HG03159 (cell line): Measurements from ENCODE around the gene HNRNPL.
A peak's percentile ranks its signal among the peaks of the same experiment; 100 is the strongest.
"Not testable (repeated sequence)": the region's sequence is repeated elsewhere in the genome, so short reads cannot be mapped to it uniquely, and the experiment has no call there.

ENCODE experiments used
- ATAC-seq: cut with Tn5 transposase; IDR thresholded peaks from one replicate; pipeline ENCODE4 v1.9.1; 2021; ENCODE audit warnings: mild to moderate bottlenecking, moderate library complexity; ENCODE audit not compliant: unreplicated experiment

The HNRNPL gene

GRCh38 chr19:38869836-38870607 is 20.2 kb upstream of the HNRNPL start:
- peak; percentile 66 for ATAC-seq

GRCh38 chr19:38869160-38869835 is 19.5 kb upstream of the HNRNPL start:
- no peak for ATAC-seq

- ATAC-seq: no peak
Measured at GRCh38 chr19:38868551-38868950, 18.8 kb upstream of the HNRNPL start.

DNA sequence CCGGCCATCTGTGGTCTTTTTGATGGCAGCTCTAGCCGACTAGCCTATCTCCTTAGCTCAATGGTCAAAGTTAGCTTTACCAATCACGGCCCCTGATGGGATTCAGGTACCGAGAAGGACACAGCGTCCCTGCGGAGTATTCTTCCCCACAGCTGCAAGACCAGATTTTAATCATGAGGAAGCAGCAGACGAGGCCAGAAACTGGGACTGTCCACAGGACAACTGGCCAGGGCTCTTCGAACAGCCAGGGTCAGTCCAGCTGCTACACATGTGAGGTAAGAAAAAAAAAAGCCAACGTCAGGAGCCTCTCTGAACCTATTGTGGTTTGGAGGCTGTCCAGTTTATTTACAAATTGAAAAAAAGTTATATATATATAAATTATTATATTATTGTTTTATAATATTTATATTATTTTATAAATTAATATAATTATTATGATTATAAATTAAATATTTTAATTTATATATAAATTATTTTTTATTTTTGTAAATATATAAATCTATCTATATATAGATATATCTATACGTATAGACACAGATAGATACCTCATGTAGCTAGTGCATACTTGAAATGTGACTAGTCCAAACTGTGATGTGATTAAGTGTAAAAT is 17.5 kb upstream of the HNRNPL start:
- ATAC-seq: no peak

DNA sequence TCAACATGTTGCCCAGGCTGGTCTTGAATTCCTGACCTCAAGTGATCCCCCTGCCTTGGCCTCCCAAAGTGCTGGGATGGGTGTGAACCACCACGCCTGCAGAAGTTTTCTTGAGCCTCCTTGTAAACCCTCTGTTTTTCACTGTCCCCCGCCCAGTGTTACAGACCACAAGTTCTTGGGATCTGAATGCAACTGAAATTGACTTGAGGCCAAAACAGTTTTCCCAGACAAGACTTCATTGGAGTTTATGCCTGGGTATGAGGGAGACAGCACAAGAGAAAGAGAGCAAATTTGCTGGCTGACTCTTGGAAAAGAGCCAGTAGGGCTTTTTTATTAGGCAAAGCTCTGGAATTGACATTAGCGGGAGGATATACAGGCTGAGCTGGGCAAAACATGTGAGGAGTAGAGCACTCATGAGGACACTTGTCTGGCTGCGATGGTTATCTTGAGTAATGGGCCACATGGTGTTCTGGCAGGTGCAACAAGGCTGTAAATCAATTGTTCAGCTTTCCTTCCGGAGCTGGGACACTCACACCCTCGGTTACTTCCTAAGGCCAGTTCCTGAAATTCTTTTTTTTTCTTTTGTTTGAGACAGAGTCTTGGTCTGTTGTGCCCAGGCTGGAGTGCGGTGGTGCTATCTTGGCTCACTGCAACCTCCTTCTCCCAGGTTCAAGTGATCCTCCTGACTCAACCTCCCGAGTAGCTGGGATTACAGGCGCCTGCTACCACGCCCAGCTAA is 12.7 kb upstream of the HNRNPL start:
- no peak for ATAC-seq

- no peak for ATAC-seq
Measured at GRCh38 chr19:38861368-38861767, 11.6 kb upstream of the HNRNPL start.

GRCh38 chr19:38859631-38860204 is 9.9 kb upstream of the HNRNPL start:
- not testable (repeated sequence) for ATAC-seq

- ATAC-seq: no peak
Measured at GRCh38 chr19:38856813-38857212, 7.0 kb upstream of the HNRNPL start.

- ATAC-seq: not testable (repeated sequence)
Measured at GRCh38 chr19:38855751-38856150, 6.0 kb upstream of the HNRNPL start.

DNA sequence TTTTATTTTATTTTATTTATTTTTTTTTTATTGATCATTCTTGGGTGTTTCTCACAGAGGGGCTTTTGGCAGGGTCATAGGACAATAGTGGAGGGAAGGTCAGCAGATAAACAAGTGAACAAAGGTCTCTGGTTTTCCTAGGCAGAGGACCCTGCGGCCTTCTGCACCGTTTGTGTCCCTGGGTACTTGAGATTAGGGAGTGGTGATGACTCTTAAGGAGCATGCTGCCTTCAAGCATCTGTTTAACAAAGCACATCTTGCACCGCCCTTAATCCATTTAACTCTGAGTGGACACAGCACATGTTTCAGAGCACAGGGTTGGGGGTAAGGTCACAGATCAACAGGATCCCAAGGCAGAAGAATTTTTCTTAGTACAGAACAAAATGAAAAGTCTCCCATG is 5.2 kb upstream of the HNRNPL start:
- not testable (repeated sequence) for ATAC-seq

GRCh38 chr19:38853214-38853613 is 3.4 kb upstream of the HNRNPL start:
- ATAC-seq: no peak

DNA sequence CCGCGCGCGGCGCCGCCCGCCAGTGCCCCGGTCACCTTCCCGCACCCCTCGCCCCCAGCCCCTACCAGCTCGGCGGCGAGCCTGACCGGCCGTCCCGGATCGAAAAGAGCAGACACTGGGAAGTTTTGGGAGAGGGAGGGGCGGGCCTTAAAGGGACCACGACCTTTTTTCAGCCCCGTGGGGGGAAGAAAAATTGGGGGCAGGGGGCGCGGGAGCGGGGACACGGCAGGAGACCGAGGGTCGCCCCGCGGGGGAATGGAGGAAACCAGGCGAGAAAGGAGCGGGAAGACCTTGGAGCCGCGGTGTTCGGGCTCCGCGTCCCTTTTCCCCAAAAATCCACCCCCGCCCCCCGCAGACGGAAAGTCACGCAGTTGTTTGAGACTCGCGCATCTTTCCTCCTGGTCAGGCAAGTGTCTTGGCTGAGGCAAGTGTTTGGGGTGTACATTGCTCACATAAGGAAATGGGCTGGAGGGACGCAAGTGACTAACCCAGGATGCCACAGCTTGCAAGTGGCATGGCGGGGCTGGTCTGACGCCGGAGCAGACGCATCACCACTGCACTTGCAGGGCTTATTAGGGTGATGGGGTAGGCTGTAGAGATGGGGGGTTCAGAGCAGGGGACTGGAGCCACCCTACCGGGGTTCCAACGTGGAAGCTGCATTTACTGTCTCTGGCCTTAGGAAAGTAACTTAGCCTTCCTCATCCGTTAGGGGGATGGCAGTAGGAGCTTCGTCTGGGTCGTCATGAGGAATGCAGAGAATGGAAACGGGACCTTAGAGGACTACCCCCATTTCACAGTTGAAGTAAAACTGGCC is 2.7 kb upstream of the HNRNPL start:
- ATAC-seq: no peak

DNA sequence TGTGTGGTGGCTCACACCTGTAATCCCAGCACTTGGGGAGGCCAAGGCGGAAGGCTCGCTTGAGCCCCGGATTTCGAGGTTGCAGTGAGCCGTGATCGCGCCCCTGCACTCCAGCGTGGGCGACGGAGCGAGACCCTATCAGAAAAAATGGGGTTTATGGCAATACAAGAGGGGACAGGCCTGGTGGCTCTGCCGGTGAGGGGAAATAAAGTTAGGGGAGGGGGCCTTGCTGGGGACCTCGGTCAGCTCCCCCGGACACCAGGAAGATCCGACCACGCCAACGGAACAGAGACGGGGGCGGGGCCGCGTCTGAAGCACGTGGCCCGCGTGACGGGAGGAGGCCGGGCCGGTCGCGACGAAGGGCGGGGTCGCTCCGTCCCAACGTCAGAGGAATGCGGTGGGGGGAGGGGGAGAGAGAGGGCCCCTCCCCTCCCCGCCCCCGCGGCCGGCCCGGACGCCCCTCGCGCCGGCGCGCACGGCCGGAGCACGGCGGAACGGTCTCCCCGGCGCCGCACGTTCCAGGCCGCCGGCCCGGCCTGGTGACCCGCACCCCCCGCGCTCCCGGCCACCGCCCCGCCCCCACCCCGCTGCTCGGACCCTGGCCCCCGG is 1.9 kb upstream of the HNRNPL start:
- no peak for ATAC-seq

DNA sequence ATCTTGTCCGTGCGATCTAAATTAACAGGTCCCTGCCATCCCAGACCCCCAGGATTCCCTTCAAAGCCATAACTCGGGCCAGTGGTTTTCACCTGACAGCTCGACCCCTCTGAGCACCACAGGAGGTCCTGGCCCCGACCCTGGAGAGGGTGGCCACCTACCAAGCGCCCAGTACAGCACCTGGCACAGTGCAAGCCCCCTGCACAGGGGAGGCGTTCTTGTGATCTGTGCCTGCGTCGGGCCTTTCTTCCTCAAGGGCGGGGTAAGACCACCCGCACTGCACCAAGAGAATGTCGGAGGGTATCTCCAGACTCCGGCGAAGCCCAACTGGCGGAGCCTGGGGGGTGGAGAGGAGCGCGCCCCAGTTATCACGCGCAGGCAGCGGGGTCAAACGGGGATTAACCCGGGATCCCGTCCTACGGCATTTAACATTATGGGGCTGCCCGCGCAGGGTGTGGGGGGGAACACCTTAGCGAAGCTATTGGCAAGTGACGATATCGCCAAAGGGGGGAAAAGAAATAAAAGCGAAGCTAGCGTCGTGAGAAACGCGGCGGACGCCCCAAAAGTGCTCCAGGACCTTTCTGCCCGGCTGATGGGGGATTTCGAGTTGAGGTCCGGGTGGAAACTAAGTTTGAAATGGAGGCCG is 1.3 kb upstream of the HNRNPL start:
- no peak for ATAC-seq

GRCh38 chr19:38850436-38850975 is 720 bp upstream of the HNRNPL start:
- peak; percentile 73 for ATAC-seq

DNA sequence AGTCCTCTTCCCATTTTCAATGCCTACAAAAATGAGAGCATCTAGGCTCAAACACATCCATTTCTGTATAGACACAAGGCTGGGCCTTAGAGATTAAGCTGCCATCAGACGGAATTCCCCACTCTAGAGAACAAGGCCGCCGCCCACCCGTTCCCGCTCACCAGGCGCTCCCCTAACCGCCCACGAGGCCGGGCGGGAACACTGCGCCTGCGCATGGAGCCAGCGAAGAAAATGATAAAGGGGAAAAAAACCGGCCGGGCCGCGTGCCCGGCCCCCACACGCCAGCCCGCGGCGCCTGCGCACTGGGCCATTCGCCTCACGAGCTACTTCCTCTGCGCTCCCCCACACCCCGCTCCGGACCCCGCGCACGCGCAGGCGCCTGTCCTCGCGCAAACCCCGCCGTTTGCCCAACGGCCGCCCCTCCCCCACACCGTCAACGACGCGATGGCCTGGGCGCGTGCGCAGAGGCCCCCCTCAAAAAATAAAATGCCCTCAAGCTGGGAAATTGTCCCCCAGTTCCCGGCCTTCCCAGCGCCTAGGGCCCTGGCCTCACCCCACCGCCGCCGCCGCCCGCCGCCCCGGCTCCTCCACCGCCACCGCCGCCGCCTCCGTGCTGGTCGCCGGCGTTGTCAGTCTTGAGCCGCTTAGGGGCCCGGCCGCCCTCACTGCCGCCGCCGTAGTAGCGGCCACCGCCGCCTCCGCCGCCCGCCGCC is 483 bp downstream of the HNRNPL start:
- peak; percentile 14 for ATAC-seq

GRCh38 chr19:38848299-38849146 is 1.3 kb downstream of the HNRNPL start:
- ATAC-seq: no peak
